NK-92 (cell line): ENCODE results near the gene MECR.
A peak's percentile ranks its signal among the peaks of the same experiment; 100 is the strongest.

Experiments used
- DNase-seq: peaks from one replicate; lab custom pipeline; 2025; ENCODE audit not compliant: unreplicated experiment; lab: John Stamatoyannopoulos, UW

Gene MECR

GRCh38 chr1:29202584-29203340 lies 28.0 kb downstream of the MECR start:
- peak; percentile 35 for DNase-seq

- no peak for DNase-seq
Measured at GRCh38 chr1:29202053-29202452, 28.7 kb downstream of the MECR start.

GRCh38 chr1:29201595-29202051 lies 29.1 kb downstream of the MECR start:
- no peak for DNase-seq

GRCh38 chr1:29200906-29201594 lies 29.7 kb downstream of the MECR start:
- no peak for DNase-seq

GRCh38 chr1:29197993-29198392 lies 32.7 kb downstream of the MECR start:
- DNase-seq, result no peak

- DNase-seq, result no peak
Measured at GRCh38 chr1:29197590-29197924, 33.2 kb downstream of the MECR start.

GRCh38 chr1:29196863-29197589 lies 33.7 kb downstream of the MECR start:
- DNase-seq, result no peak

DNA sequence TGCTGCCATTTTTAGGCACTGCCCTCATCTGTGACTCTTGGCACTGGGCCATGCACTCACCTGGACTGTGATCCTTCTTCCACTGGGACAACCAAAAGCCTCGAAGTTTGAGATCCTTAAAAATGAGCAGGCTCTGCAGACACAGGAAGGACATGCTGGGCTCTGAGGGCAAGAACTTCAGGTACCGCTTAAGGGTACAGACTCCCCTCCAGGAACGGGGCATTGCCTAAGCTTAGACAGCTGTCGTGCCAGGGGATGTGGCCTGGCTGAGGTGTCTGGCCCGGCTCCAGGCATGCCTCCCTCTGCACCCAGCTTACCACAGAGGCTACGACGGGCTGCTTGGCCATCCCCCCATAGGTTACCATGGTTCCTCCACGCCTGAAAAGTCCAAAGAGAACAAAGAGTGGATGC lies 34.8 kb downstream of the MECR start:
- DNase-seq, result no peak

- no peak for DNase-seq
Measured at GRCh38 chr1:29193879-29194455, 36.8 kb downstream of the MECR start.

GRCh38 chr1:29190718-29191117 lies 40.0 kb downstream of the MECR start:
- no peak for DNase-seq

GRCh38 chr1:29186707-29187106 lies 44.0 kb downstream of the MECR start:
- DNase-seq, result no peak

DNA sequence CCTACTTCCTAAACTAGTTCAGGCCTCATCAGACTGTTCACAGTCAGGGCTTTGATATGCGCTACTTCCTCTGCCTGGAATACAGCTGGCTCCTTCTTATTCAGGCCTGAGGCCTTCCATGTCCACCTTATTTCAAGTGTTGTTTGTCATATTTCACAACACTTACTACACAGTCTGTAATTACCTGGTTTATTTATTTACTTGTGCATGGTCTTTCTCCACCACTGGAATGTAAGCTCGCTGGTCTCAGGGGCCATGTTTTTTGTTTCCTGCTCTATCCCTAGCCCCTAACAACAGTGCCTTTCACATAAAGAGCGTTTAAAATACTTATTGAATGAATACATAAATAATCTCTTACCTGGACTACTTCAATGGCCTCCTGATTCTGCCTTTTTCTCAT lies 44.5 kb downstream of the MECR start:
- DNase-seq, result no peak

GRCh38 chr1:29183287-29183686 lies 47.4 kb downstream of the MECR start:
- DNase-seq, result no peak

DNA sequence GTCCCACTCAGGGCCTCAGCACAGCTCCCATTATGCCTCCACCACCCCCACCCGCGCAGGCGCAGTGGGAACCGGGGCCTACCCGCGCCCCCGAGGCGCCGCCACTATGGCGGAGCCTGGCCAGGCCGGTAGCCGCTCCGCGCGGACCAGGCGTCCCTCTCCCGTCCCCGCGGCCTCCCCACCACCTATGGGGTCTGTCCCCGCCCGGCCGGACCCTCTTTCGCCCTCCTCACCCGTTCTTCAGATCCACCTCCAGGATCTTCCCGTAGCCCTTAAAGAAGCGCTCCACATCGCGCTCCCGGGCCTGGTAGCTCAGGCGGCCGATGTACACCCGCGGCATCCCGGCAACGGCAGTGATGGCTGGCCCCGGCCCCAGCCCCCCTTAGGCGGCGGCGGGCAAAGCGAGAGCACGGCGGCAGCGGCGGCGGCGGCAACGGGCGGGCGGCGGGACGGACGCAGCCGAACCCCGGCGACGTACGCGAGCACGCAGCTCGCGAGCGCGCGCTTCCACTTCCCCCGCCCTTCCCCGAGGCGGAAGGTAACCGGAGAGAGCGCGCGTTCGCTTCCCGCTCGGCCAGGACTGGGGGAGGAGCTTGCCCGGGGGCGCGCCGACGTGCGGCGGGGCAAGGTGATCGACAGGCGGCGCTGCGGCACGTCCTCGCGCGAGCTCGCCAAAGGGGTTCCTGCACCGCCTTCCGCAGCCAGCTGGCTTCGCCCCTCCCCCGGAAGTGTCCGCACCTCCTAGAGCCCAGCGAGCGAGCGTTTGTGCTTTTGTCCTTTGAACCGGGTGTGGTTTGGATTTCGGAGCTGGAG lies 49.1 kb downstream of the MECR start, which contains the start of gene SRSF4:
Gene SRSF4, minus strand, starts transcription at position 488 of the 813 bp plus-strand sequence. Its CDS starts 148 bp downstream, at position 340.
- peak; percentile 86 for DNase-seq

DNA sequence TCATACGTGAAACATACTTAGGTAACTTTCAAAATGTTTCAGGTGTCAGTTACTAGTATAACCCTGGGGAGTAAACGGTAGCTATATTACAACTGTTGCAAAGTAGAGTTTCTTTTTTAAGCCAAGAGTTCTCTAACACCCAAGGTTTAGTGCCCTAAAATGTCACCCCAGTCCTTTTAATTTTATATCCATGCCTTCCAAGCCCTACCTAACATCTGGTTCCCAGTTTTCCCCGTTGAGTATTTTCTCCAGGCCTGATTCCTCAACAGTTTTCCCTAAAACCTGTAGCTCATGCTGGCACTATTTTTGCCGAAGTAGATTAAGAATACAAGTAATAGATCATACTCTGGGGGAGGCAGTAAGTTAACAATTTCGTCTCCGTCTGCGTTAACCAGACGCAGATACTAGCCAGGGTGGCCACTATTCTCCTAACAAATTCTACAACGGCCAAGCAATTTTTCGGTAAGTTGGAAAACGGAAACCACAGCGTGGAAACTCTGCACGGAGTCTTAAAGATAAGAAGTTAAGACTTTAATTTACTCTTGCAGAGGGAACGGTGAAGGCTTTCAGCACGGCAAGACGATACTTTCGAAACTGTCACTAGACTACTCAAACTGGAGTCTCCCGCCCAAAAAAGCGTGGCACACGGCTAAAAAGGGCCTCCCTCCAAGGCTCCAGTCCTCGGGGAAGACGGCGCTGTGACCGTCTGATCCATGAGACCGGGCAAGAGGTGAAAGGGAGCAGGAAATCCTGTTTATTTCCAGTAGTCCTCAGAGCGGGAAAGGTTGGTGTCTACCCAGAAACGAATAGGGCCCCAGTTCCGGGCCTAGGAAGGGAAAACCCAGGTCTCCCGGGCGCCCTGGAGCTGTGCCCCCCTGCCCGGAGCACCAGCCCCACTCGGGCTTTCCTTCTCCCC lies 50.0 kb downstream of the MECR start:
- no peak for DNase-seq

GRCh38 chr1:29179641-29180184 lies 51.0 kb downstream of the MECR start:
- DNase-seq, result no peak

DNA sequence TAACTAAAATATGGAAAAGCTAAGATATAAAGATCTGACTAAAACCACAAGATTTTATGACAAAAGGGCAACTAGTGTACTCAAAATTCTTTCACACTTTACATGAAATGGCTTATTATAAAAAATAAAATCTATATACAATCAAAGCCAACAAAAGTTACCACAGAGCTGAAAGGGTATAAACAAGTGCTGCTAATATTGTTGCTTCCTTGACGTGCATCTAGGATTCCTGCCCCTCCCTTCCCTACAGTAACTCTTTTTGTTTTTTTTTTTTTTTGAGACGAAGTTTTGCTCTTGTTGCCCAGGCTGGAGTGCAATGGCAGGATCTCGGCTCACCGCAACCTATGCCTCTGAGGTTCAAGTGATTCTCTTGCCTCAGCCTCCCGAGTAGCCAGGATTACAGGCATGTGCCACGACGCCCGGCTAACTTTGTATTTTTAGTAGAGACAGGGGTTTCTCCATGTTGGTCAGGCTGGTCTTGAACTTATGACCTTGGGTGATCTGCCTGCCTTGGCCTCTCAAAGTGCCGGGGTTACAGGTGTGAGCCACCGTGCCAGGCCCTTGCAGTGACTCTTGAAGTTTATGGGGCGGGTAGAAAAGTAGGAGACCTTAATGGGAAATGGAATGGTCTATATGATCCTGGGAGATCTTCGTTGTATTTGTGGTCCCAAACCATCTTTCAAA lies 53.6 kb downstream of the MECR start:
- DNase-seq, result no peak

DNA sequence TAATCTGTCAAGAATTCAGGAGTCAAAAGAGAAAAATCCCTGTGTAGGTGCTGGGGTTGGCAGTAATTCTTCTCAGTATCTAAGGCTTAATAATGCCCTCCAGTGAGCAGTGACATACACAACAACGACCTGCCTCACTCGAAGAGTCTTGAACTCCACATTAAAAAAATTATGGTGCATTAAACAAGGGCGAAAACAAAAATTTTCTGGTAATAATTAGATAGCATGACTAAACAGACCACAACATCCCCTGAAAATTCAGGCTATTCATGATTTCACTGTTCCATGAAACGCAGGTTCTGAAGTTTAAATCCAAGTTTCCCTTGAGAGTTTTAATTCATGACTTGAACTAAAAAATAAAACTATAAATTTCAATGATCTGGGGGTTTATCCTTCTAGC lies 54.2 kb downstream of the MECR start:
- DNase-seq, result no peak
